Measurements from ENCODE around the gene SEMA4C.

Gene SEMA4C

GRCh38 chr2:96817882-96818281 lies 52.0 kb downstream of the SEMA4C start:
- DNase-seq, result no peak

- peak; percentile 18 for DNase-seq
Measured at GRCh38 chr2:96816836-96817702, 52.8 kb downstream of the SEMA4C start.

GRCh38 chr2:96816127-96816835 lies 53.6 kb downstream of the SEMA4C start, which contains the start of gene CNNM3:
Gene CNNM3 (plus strand): TSS chr2:96816268. CDS start chr2:96816278, 10 bp downstream.
- DNase-seq, result peak; percentile 96

- DNase-seq, result peak; percentile 19
Measured at GRCh38 chr2:96815326-96816126, 54.4 kb downstream of the SEMA4C start.

- no peak for DNase-seq
Measured at GRCh38 chr2:96813656-96814055, 56.2 kb downstream of the SEMA4C start.

GRCh38 chr2:96811917-96812316 lies 58.0 kb downstream of the SEMA4C start:
- DNase-seq, result no peak

- no peak for DNase-seq
Measured at GRCh38 chr2:96810783-96811192, 59.1 kb downstream of the SEMA4C start.

GRCh38 chr2:96809951-96810782 lies 59.7 kb downstream of the SEMA4C start:
- DNase-seq, result no peak

Measured in stimulated activated CD4-positive, alpha-beta T cell treated with anti-CD3 and anti-CD28 coated beads, Interleukin-12 subunit alpha, Interleukin-12 subunit beta, amount 100 ng/mL, for 4 hours (primary cell).